Activated T-cell treated with anti-CD3 and anti-CD28 coated beads, Interleukin-2, amount 50 U/mL, for 24 hours (primary cell): ENCODE results near the gene TIGD6.

ENCODE experiments used
- DNase-seq: peaks from one replicate; pipeline ENCODE4 v3.0.0-alpha.2; 2020
- H3K27ac Mint-ChIP-seq: 2 replicates; pipeline ENCODE4 v1.8.0; 2020; ENCODE audit warnings: mild to moderate bottlenecking, mixed read lengths
- H3K27me3 Mint-ChIP-seq: 2 replicates; pipeline ENCODE4 v1.8.0; 2020; ENCODE audit warnings: mixed read lengths
- H3K36me3 Mint-ChIP-seq: 2 replicates; pipeline ENCODE4 v1.8.0; 2020; ENCODE audit warnings: low read depth, mixed read lengths
- H3K4me1 Mint-ChIP-seq: 2 replicates; pipeline ENCODE4 v1.8.0; 2020; ENCODE audit warnings: low read depth, mixed read lengths
- H3K4me3 Mint-ChIP-seq: 2 replicates; pipeline ENCODE4 v1.8.0; 2020; ENCODE audit warnings: mild to moderate bottlenecking, moderate library complexity, mixed read lengths
- H3K9me3 Mint-ChIP-seq: 2 replicates; pipeline ENCODE4 v1.8.0; 2020; ENCODE audit warnings: mixed read lengths

The TIGD6 gene

DNA sequence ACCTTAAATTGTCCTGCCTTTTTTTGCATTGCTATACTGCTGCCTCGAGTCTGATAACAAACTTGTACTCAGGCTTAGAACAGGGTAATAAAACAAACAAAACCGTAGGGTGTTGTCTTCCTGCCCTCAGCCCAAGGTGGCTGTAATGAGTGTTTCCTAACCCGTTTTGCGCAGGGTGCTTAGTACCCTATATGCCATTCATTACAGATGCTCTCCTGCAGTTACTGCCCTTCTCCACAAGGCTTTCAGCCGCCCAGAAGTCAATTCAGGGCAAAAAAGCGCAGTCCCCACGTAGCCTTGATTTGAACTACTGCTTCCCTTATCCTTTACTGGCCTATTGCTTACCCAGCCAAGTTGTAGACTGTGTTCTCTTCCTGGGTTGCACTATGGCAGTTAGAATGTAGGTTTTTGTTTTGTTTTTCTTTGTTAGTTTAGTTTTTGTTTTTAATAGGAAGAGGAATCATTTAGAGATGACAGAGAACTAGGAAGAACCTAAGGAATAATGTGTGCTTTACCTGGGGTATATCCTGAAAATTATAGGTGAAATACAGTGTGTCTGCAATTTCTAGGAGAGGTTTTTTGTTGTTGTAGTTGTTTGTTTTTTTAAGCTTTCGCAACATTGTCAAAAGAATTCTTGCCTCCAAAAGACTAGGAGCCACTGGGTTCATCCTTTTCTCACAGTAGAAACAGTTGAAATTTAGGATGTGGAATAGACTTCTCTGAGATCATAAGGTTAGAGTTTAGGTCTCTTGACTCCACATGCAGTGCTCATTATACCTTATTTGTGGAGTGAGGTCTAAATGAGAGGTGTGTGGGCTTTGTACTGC is 1.4 kb upstream of the TIGD6 start:
- Mint-ChIP-seq H3K27me3 (no peaks in the 10 kb centered on the region), H3K4me1 (peaks cover 52% of the 10 kb centered on the region), H3K4me3 (peak overlapping the region; percentile 87), H3K36me3 (peaks cover 59% of the 10 kb centered on the region), H3K27ac (peak overlapping the region; percentile 95), H3K9me3 (no peaks in the 10 kb centered on the region)
- DNase-seq = peak; percentile 60

DNA sequence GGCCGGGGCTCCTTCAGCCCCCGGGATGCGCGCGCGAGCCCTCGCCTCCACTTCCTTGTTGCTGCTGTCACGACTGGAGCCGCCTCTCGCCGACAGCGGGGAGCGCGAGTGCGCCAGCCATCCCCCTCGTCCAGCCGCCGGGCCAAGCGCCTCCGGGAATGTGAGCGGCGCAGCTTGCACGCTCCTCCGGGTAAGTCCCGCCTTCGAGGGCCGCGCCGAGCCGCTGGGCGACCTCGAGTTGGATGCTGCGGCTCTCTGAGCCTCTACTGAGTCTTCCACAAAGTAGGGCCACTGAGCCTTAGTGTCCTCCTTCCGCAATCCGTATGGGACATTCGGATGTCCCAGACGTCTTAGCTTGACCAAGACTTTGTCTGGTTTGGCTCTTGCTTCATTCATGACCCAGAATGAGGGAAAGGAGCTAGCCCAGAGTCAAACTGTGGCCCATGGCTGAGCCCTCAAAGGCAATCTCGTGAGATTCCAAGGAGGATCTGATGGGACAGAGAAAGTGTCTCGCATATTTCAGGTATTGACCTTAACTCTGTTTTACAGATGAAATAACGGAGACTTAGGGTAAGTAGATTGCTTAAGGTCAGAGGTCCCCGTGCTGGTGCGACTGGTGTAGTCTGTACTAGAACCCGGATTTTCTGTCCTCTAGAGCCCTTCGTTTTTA is 671 bp upstream of the TIGD6 start:
- no peaks in the 10 kb centered on the region for H3K9me3 Mint-ChIP-seq

DNA sequence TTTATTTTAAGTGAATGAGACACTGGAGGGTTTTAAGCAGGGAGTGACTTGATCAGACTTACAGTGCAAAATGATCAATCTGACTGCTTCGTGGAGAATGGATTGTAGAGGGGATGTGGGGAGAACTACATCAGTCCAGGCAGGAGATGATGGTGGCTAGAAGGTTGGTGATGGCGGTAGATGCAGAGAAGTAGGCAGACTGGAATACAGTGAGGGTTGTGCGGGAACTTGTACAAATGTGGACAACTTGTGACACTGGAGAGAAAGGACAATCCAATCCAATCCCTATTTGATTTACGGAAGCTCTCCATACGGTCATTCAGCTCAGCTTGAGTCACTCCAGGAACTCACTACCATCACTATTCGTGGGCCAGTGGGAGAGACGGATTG is 593 bp downstream of the TIGD6 start:
- peaks cover 56% of the 10 kb centered on the region for H3K36me3 Mint-ChIP-seq
- peaks cover 44% of the 10 kb centered on the region for H3K4me1 Mint-ChIP-seq
- peak overlapping the region; percentile 87 for H3K4me3 Mint-ChIP-seq
- H3K27ac Mint-ChIP-seq = peak overlapping the region; percentile 95
- H3K9me3 Mint-ChIP-seq = no peaks in the 10 kb centered on the region
- no peaks in the 10 kb centered on the region for H3K27me3 Mint-ChIP-seq
- no peak for DNase-seq

More for the DNA sequence above, 671 bp upstream of the TIGD6 start:
- peaks cover 55% of the 10 kb centered on the region for H3K36me3 Mint-ChIP-seq
- no peak for DNase-seq
- no peaks in the 10 kb centered on the region for H3K27me3 Mint-ChIP-seq
- peaks cover 47% of the 10 kb centered on the region for H3K4me1 Mint-ChIP-seq
- H3K4me3 Mint-ChIP-seq = peak overlapping the region; percentile 87
- H3K27ac Mint-ChIP-seq = peak overlapping the region; percentile 95

DNA sequence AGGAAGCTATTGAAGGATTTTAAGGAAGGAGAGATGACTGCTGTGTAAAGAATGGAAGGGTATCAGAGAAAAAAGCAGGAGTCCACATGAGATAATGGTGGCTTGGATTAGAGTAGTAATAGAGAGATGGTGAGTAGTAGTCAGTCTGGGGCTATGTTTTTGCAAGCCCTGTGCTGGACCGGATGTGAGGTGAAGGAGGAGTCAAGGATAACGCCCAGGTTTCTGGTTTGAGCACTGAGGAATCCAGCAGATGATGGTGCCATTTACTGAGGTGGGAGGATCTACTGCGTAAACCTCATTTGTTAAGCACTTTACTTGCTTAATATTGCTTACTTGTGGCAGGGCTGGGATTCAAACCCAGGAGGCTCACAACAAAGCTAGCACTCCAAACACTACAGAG is 1.1 kb downstream of the TIGD6 start:
- Mint-ChIP-seq H3K36me3 (peaks cover 52% of the 10 kb centered on the region), H3K4me1 (peaks cover 41% of the 10 kb centered on the region), H3K4me3 (peak overlapping the region; percentile 87), H3K27me3 (no peaks in the 10 kb centered on the region), H3K27ac (peak overlapping the region; percentile 95), H3K9me3 (no peaks in the 10 kb centered on the region)
- DNase-seq = no peak

DNA sequence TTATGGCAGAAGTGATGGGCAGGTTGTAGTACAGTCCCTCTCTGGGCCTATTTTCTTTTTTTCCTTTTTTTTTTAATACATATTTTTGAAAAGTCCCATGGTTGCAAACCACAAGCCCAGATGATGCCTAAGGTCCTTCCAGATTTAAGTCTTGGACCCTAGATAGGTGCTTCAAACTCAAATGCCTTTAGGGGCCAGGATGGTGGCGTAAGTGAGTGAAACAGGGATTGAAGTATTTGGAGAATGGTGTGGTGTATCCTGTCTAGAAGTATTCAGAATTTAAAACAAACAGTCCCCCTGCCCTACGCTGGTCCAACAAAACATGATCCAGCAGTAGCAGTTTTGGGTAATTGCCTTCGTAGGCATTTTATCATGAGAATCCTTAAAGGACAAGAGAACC is 2.2 kb downstream of the TIGD6 start:
- H3K4me1 Mint-ChIP-seq = peaks cover 32% of the 10 kb centered on the region
- peaks cover 43% of the 10 kb centered on the region for H3K36me3 Mint-ChIP-seq
- H3K27ac Mint-ChIP-seq = no peak overlapping the region
- no peaks in the 10 kb centered on the region for H3K9me3 Mint-ChIP-seq
- H3K27me3 Mint-ChIP-seq = no peaks in the 10 kb centered on the region
- no peak overlapping the region for H3K4me3 Mint-ChIP-seq
- DNase-seq = no peak

DNA sequence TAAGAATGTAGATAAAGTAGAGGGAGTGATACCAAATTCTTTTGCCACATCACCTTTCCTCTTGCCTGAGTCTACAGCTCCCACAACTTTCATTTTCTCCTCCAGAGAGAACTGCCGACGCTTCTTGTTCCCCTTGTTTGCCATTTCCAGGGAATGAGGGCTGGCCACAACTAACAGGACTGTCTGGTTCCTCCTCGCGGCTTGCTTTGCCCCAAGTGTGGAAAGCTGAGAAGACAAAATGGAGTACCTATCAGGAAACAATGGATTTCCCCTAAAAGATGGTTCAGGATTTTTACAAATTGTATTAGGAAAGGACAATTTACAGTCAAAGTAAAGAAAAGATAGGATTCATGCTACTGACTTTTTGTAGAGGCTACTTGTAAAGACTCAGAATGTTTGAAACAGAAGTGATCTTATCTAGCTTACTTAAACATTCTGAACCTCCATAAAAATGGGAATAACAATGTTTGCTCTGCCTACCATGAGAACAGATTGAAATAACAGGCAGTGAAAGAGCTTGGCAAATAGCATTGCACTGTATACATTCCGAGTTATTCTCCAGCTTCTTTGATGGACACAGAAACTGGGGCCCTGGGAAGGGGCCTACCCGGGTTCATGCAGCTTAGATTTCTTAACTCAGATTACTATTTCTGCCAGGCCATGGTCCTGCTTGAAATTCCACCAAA is 4.1 kb downstream of the TIGD6 start:
- Mint-ChIP-seq H3K27me3 (no peaks in the 10 kb centered on the region), H3K4me1 (peaks cover 16% of the 10 kb centered on the region), H3K27ac (no peak overlapping the region), H3K9me3 (no peaks in the 10 kb centered on the region), H3K36me3 (peaks cover 27% of the 10 kb centered on the region), H3K4me3 (no peak overlapping the region)
- no peak for DNase-seq

DNA sequence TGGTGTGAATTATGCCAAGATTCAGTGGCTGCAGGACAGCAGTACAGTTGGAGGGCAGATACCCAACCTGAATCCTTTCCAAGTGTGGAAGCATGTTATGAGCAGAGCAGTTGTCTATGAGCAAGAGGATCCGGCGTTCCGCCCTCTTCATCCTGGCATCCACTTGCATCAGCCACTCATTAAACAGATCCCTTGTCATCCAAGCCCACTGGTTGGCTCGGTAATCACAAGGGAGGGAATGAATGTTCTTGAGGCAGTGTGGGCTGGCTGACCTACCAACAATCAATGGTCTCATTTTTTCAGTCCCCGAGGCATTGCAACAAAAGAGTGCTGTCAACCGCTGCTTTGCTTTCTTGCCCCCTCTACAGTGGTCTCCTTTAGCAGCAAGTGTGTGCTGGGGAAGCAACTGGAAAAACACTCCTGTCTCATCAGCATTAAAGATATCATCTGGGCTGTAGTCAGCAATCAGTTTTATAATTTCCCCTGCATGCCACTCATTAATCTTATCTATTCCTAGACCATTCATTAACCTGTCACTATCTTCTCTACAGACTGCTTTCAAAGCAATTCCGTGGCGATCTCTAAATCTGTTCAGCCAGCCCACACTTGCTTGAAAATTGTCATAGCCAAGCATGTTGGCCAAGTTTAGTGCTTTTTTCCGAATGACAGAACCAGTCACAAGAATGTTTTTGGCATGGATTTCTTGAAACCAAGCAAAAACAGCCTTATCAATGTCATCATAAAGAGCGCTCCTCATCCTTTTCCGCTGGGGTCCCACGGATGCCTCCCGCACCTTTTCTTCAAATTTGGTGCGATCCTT is 4.9 kb downstream of the TIGD6 start:
- peaks cover 23% of the 10 kb centered on the region for H3K36me3 Mint-ChIP-seq
- H3K27me3 Mint-ChIP-seq = no peaks in the 10 kb centered on the region
- H3K27ac Mint-ChIP-seq = no peak overlapping the region
- H3K4me3 Mint-ChIP-seq = no peak overlapping the region
- peaks cover 16% of the 10 kb centered on the region for H3K4me1 Mint-ChIP-seq
- H3K9me3 Mint-ChIP-seq = no peaks in the 10 kb centered on the region
- DNase-seq = no peak

DNA sequence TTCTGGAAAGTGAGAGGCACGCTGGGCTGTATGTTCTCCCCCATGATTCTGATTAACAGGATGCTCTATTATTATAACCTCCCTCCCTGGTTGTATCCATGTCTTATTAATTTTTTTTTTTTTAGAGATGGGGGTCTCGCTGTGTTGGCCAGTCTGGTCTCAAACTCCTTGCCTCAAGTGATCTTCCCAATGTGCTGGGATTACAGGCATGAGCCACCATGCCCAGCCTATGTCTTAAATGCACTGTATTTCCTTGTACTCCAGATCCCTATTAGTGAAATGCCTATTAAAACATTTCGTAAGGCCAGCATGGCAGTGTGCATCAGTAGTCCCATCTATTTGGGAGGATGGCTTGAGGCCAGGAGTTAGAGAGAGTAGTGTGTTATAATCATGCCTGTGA is 7.0 kb downstream of the TIGD6 start:
- no peak overlapping the region for H3K4me3 Mint-ChIP-seq
- H3K9me3 Mint-ChIP-seq = no peaks in the 10 kb centered on the region
- peaks cover 17% of the 10 kb centered on the region for H3K36me3 Mint-ChIP-seq
- no peak for DNase-seq
- no peak overlapping the region for H3K27ac Mint-ChIP-seq
- H3K27me3 Mint-ChIP-seq = no peaks in the 10 kb centered on the region
- peaks cover under 1% of the 10 kb centered on the region for H3K4me1 Mint-ChIP-seq

DNA sequence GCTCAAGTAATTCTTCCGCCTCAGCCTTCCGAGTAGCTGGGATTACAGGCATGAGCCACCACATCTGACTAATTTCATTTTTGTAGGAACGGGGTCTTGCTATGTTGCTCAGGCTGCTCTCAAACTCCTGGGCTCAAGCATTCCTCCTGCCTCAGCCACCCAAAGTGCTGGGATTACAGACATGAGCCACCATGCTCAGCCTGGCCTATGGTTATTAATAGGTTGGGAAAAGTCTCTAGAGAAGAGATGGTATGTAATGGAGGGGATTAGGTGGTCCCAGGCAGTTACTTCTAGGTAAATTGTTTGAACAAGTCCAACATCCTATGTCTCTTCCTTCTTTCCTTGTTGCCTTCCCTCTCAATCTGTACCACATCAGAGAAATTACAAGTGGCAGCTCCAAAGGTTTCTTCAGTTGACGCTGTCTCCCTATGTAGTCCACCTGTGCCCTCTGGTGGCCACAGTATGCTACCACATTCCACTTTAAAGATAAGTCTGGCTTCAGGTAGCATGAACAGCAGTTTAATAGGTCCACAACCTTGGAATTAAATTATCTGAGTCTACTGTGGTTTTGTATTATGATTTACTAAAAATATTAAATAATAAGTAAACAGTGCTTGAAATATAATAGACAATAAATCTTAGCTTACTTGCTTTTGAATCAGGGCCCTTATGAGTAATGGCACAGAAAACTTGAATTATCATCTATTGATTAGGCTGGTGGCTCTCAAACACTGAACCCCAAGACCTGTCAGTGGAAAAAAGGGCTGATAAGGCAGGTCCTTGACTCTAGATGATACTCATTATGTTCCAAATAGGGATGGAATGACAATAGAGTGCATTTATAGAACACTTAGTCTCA is 9.7 kb downstream of the TIGD6 start:
- Mint-ChIP-seq H3K4me1 (no peaks in the 10 kb centered on the region), H3K4me3 (no peak overlapping the region), H3K36me3 (peaks cover 10% of the 10 kb centered on the region), H3K9me3 (no peaks in the 10 kb centered on the region), H3K27ac (no peak overlapping the region), H3K27me3 (no peaks in the 10 kb centered on the region)
- peak; percentile 69 for DNase-seq

DNA sequence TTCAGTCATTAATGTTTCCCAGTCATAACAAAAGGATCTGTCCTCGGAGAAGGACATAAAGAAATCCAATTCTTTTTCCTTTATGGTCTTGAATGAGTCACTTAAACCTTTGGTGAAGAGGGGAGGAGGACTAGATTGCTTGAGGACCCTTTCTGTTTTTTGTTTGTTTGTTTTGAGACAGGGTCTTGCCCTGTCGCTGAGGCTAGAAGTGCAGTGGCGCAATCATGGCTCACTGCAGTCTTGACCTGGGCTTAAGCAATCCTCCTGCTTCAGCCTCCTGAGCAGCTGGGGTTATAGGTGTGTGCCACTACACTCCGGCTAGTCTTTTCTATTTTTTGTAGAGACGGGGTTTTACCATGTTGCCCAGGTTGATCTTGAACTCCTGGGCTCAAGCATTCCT is 12.3 kb downstream of the TIGD6 start:
- Mint-ChIP-seq H3K4me1 (no peaks in the 10 kb centered on the region), H3K27me3 (no peaks in the 10 kb centered on the region), H3K36me3 (peaks cover 4% of the 10 kb centered on the region), H3K4me3 (no peak overlapping the region), H3K9me3 (no peaks in the 10 kb centered on the region), H3K27ac (no peak overlapping the region)
- no peak for DNase-seq

DNA sequence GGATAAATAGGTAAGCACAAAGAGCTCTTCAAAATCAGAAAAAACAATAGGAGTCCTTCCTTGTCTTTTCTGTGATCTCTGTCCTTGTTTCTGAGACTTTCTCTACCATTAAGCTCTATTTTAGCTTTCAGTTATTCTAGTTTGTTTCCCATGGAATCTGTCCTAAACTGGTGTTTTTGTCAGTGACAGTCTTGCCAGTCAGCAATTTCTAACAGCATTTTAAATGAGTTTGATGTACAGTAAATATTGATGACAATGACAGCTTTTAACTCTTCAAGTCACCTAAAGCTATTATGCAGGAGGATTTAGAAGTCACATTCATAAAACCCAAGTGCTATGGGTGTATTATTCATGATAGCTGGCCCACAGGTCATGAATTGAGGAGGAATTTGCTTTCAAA is 17.9 kb downstream of the TIGD6 start:
- H3K27ac Mint-ChIP-seq = no peak overlapping the region

DNA sequence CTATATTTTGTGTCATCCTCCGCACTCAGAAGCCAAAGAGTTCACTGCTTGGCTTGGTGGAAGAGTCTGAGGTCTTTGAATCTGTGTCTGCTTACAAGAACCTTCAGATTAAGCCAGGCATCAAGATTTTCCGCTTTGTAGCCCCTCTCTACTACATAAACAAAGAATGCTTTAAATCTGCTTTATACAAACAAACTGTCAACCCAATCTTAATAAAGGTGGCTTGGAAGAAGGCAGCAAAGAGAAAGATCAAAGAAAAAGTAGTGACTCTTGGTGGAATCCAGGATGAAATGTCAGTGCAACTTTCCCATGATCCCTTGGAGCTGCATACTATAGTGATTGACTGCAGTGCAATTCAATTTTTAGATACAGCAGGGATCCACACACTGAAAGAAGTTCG is 19.2 kb downstream of the TIGD6 start:
- H3K27me3 Mint-ChIP-seq = no peaks in the 10 kb centered on the region
- peaks cover 51% of the 10 kb centered on the region for H3K36me3 Mint-ChIP-seq
- no peak overlapping the region for H3K4me3 Mint-ChIP-seq

More for the DNA sequence above, 17.9 kb downstream of the TIGD6 start:
- Mint-ChIP-seq H3K27me3 (no peaks in the 10 kb centered on the region), H3K4me3 (no peak overlapping the region), H3K36me3 (peaks cover 48% of the 10 kb centered on the region), H3K4me1 (no peaks in the 10 kb centered on the region), H3K9me3 (no peaks in the 10 kb centered on the region)
- DNase-seq = no peak

DNA sequence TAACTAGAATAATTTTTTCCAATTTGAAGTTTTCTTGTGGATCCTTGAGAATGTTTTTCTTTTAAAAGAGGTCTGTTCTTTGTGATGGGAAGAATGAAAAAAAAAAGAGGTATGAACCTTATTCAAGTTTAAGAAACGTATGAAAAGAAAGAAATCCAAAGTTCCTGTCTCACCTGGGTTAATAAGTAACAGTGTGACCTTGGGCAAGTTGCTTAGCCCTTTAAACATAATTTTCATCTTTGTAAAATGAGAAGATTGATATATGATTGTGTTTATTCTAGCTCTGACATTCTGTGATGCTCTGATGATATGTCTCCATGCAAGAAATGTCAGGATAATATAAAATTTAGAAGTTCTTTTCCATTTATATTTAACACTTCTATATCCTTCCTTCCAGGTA is 20.6 kb downstream of the TIGD6 start:
- H3K9me3 Mint-ChIP-seq = no peaks in the 10 kb centered on the region
- H3K4me1 Mint-ChIP-seq = peaks cover 2% of the 10 kb centered on the region
- no peak overlapping the region for H3K27ac Mint-ChIP-seq
- no peak for DNase-seq
- no peak overlapping the region for H3K4me3 Mint-ChIP-seq
- H3K27me3 Mint-ChIP-seq = no peaks in the 10 kb centered on the region
- H3K36me3 Mint-ChIP-seq = peaks cover 55% of the 10 kb centered on the region

More for the DNA sequence above, 19.2 kb downstream of the TIGD6 start:
- DNase-seq = no peak
- H3K9me3 Mint-ChIP-seq = no peaks in the 10 kb centered on the region
- no peak overlapping the region for H3K27ac Mint-ChIP-seq
- no peaks in the 10 kb centered on the region for H3K4me1 Mint-ChIP-seq
